GM23338 (cell line): Measurements from ENCODE around the gene ARHGEF11. TPM values are rescaled to one million over a fixed set of nuclear protein-coding genes. Genes with fewer than 3 reads are reported as not detected.

Experiments used
- ATAC-seq: fragments of 200-7000 bp; cut with Tn5 transposase; 3 replicates; pipeline ENCODE4 v1.9.1; 2020
- DNase-seq: peaks from one replicate; pipeline ENCODE4 v3.0.0-alpha.2; 2015; ENCODE audit warnings: low spot score
- H2AFZ ChIP-seq: fragments of 200-600 bp; sonication (generic); 2 replicates; pipeline ENCODE4 v1.8.0; 2016; ENCODE audit warnings: antibody characterized with exemption, mild to moderate bottlenecking, moderate library complexity
- H3F3A ChIP-seq: fragments of 200-600 bp; sonication (generic); replicated peaks from 2 replicates; pipeline ENCODE4 v1.8.0; 2017; ENCODE audit warnings: antibody characterized with exemption, mixed run types, low read depth
- H3K27ac ChIP-seq: fragments of 200-600 bp; sonication (generic); 2 replicates; pipeline ENCODE4 v1.6.1; 2016; ENCODE audit warnings: low read depth
- H3K27me3 ChIP-seq: fragments of 200-600 bp; sonication (generic); 2 replicates; pipeline ENCODE4 v1.8.0; 2016; ENCODE audit warnings: mild to moderate bottlenecking, mixed run types, moderate library complexity; ENCODE audit not compliant: insufficient read depth
- H3K36me3 ChIP-seq: fragments of 200-600 bp; sonication (generic); 2 replicates; pipeline ENCODE4 v1.8.0; 2016; ENCODE audit warnings: mild to moderate bottlenecking; ENCODE audit not compliant: insufficient read depth
- H3K4me1 ChIP-seq: fragments of 200-600 bp; sonication (generic); 2 replicates; pipeline ENCODE4 v1.8.0; 2016; ENCODE audit warnings: mild to moderate bottlenecking, moderate library complexity; ENCODE audit not compliant: insufficient read depth
- H3K4me2 ChIP-seq: fragments of 200-600 bp; sonication (generic); 2 replicates; pipeline ENCODE4 v1.7.1; 2017; ENCODE audit warnings: mixed run types
- H3K4me3 ChIP-seq: fragments of 200-600 bp; sonication (generic); 2 replicates; pipeline ENCODE4 v1.6.1; 2016; ENCODE audit warnings: mixed run types
- H3K79me2 ChIP-seq: fragments of 200-600 bp; sonication (generic); replicated peaks from 2 replicates; pipeline ENCODE4 v1.8.0; 2017; ENCODE audit warnings: mild to moderate bottlenecking; ENCODE audit not compliant: insufficient read depth
- H3K9me2 ChIP-seq: fragments of 200-600 bp; sonication (generic); 2 replicates; pipeline ENCODE4 v1.8.0; 2017; ENCODE audit not compliant: insufficient read depth
- H4K20me1 ChIP-seq: fragments of 200-600 bp; sonication (generic); replicated peaks from 2 replicates; pipeline ENCODE4 v1.8.0; 2017; ENCODE audit warnings: mild to moderate bottlenecking; ENCODE audit not compliant: insufficient read depth
- H3K27ac Mint-ChIP-seq: 2 replicates; pipeline ENCODE4 v1.8.0; 2020; ENCODE audit warnings: inconsistent platforms, mild to moderate bottlenecking, moderate library complexity, mixed read lengths
- H3K27me3 Mint-ChIP-seq: 3 replicates; pipeline ENCODE4 v1.8.0; 2022; ENCODE audit warnings: low read depth, mild to moderate bottlenecking, moderate library complexity, mixed read lengths, inconsistent platforms; ENCODE audit not compliant: insufficient read depth, poor library complexity
- H3K36me3 Mint-ChIP-seq: 3 replicates; pipeline ENCODE4 v1.8.0; 2021; ENCODE audit warnings: low read depth, mild to moderate bottlenecking, inconsistent platforms, moderate library complexity, mixed read lengths
- H3K4me1 Mint-ChIP-seq: 3 replicates; pipeline ENCODE4 v1.8.0; 2020; ENCODE audit warnings: mild to moderate bottlenecking, inconsistent platforms, mixed read lengths
- H3K4me3 Mint-ChIP-seq: 3 replicates; pipeline ENCODE4 v1.8.0; 2021; ENCODE audit warnings: moderate library complexity, mild to moderate bottlenecking, inconsistent platforms, mixed read lengths
- H3K9me3 Mint-ChIP-seq: 3 replicates; pipeline ENCODE4 v1.8.0; 2020; ENCODE audit warnings: moderate library complexity, mild to moderate bottlenecking, inconsistent platforms, mixed read lengths
- CREB1 ChIP-seq: fragments of 250-450 bp; sonication (Bioruptor Pico); IDR thresholded peaks from 2 replicates; pipeline ENCODE4 v1.5.0; 2020; ENCODE audit warnings: low read depth, mild to moderate bottlenecking, moderate library complexity
- EZH2 ChIP-seq: fragments of 200-600 bp; sonication (generic); IDR thresholded peaks from one replicate; pipeline ENCODE4 v1.8.0; 2017; ENCODE audit warnings: antibody characterized with exemption, mild to moderate bottlenecking, low read depth; ENCODE audit not compliant: unreplicated experiment
- EZH2phosphoT487 ChIP-seq: fragments of 200-600 bp; sonication (generic); IDR thresholded peaks from one replicate; pipeline ENCODE4 v1.8.1; 2018; ENCODE audit warnings: antibody characterized with exemption; ENCODE audit not compliant: unreplicated experiment
- JUNB ChIP-seq: IDR thresholded peaks from one replicate; pipeline ENCODE4 v1.6.1; 2016; ENCODE audit warnings: antibody characterized with exemption; ENCODE audit not compliant: unreplicated experiment
- NANOG ChIP-seq: IDR thresholded peaks from 2 replicates; pipeline ENCODE4 v1.6.1; 2016; ENCODE audit warnings: antibody characterized with exemption, borderline replicate concordance
- POLR2AphosphoS5 ChIP-seq: IDR thresholded peaks from 2 replicates; pipeline ENCODE4 v1.6.1; 2016; ENCODE audit warnings: antibody characterized with exemption, low read depth
- STAT1 ChIP-seq: IDR thresholded peaks from one replicate; pipeline ENCODE4 v1.6.1; 2016; ENCODE audit warnings: antibody characterized with exemption; ENCODE audit not compliant: unreplicated experiment
- ZNF114 ChIP-seq: fragments of 250-450 bp; sonication (Bioruptor Pico); IDR thresholded peaks from 2 replicates; pipeline ENCODE4 v1.5.0; 2020; ENCODE audit warnings: mild to moderate bottlenecking, moderate library complexity
- ZNF331 ChIP-seq: fragments of 250-450 bp; sonication (Bioruptor Pico); IDR thresholded peaks from 2 replicates; pipeline ENCODE4 v1.5.0; 2020; ENCODE audit warnings: low read depth, mild to moderate bottlenecking, moderate library complexity
- polyA plus RNA-seq: library from polyadenylated mRNA; unstranded; fragments of >200 nt; fragmentation: Nextera tagmentation; extraction: Ambion mirVana; gene quantifications from 2 replicates; pipeline ENCODE4 v1.2.1, GENCODE V29; 2016
- total RNA-seq: library from RNA; depleted of rRNA; stranded (reverse); fragments of >200 nt; shearing (Covaris generic); gene quantifications from 2 replicates; pipeline ENCODE4 v1.2.3, GENCODE V29; 2014
- TF ChIP-seq, protein P1 (sequence below): IDR thresholded peaks from one replicate; pipeline ENCODE4 v1.6.1; 2018; ENCODE audit warnings: antibody characterized with exemption; ENCODE audit not compliant: unreplicated experiment
- TF ChIP-seq, protein P2 (sequence below): IDR thresholded peaks from 2 replicates; pipeline ENCODE4 v1.6.1; 2016; ENCODE audit warnings: antibody characterized with exemption

The ARHGEF11 gene
- total and polyA plus RNA-seq, 2 experiments from 2014 or later: 12.3 to 33.7 TPM

DNA sequence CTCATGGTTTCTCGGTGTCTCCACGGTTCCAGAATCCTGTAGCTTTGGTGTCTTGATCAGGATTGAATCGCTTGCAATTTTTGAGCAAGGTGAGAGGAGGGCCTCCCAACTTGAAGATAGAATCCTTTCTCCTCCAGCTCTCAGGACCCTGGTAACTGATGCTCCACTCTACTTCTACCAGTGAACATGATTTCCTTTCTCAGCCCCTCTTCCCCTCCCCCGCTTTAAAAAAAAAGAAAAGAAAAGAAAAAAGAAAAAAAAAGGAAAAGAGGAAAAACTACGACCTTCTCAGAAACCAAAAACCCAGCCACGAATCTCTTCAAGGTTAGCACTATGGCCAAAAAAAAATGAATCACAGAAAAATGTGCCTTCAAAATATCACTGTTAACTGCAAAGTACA is 1.2 kb downstream of the ARHGEF11 start:
- Histone ChIP-seq H3K4me3 (peak overlapping the region; percentile 66), H2AFZ (no peak overlapping the region), H3K36me3 (no peaks in the 10 kb centered on the region), H3K9me2 (no peaks in the 10 kb centered on the region), H3K79me2 (peaks cover 59% of the 10 kb centered on the region), H3K4me2 (peak overlapping the region; percentile 75), H4K20me1 (peaks cover 21% of the 10 kb centered on the region; the same call in 1 of the 2 replicates), H3K27ac (no peak overlapping the region), H3K27me3 (no peaks in the 10 kb centered on the region), H3K4me1 (peaks cover 35% of the 10 kb centered on the region), H3F3A (peaks cover 4% of the 10 kb centered on the region; the same call in 1 of the 2 replicates)
- Mint-ChIP-seq H3K4me1 (peaks cover 48% of the 10 kb centered on the region), H3K27ac (peak overlapping the region; percentile 8; the same call in 1 of the 2 replicates), H3K4me3 (peak overlapping the region; percentile 94), H3K27me3 (peaks cover 13% of the 10 kb centered on the region), H3K9me3 (no peaks in the 10 kb centered on the region), H3K36me3 (peaks cover 3% of the 10 kb centered on the region; the same call in 2 of the 3 replicates)
- ATAC-seq (no peak), DNase-seq (peak; percentile 13)
- TF ChIP-seq NANOG (no peak), EZH2phosphoT487 (no peak), EZH2 (no peak), POLR2AphosphoS5 (no peak), ZNF114 (CRISPR knock-in tag) (no peak), STAT1 (no peak), JUNB (no peak), ZNF331 (CRISPR knock-in tag) (no peak)
- TF ChIP-seq, protein P1, sequence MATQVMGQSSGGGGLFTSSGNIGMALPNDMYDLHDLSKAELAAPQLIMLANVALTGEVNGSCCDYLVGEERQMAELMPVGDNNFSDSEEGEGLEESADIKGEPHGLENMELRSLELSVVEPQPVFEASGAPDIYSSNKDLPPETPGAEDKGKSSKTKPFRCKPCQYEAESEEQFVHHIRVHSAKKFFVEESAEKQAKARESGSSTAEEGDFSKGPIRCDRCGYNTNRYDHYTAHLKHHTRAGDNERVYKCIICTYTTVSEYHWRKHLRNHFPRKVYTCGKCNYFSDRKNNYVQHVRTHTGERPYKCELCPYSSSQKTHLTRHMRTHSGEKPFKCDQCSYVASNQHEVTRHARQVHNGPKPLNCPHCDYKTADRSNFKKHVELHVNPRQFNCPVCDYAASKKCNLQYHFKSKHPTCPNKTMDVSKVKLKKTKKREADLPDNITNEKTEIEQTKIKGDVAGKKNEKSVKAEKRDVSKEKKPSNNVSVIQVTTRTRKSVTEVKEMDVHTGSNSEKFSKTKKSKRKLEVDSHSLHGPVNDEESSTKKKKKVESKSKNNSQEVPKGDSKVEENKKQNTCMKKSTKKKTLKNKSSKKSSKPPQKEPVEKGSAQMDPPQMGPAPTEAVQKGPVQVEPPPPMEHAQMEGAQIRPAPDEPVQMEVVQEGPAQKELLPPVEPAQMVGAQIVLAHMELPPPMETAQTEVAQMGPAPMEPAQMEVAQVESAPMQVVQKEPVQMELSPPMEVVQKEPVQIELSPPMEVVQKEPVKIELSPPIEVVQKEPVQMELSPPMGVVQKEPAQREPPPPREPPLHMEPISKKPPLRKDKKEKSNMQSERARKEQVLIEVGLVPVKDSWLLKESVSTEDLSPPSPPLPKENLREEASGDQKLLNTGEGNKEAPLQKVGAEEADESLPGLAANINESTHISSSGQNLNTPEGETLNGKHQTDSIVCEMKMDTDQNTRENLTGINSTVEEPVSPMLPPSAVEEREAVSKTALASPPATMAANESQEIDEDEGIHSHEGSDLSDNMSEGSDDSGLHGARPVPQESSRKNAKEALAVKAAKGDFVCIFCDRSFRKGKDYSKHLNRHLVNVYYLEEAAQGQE: no peak
- TF ChIP-seq, protein P2, sequence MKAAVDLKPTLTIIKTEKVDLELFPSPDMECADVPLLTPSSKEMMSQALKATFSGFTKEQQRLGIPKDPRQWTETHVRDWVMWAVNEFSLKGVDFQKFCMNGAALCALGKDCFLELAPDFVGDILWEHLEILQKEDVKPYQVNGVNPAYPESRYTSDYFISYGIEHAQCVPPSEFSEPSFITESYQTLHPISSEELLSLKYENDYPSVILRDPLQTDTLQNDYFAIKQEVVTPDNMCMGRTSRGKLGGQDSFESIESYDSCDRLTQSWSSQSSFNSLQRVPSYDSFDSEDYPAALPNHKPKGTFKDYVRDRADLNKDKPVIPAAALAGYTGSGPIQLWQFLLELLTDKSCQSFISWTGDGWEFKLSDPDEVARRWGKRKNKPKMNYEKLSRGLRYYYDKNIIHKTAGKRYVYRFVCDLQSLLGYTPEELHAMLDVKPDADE: no peak

DNA sequence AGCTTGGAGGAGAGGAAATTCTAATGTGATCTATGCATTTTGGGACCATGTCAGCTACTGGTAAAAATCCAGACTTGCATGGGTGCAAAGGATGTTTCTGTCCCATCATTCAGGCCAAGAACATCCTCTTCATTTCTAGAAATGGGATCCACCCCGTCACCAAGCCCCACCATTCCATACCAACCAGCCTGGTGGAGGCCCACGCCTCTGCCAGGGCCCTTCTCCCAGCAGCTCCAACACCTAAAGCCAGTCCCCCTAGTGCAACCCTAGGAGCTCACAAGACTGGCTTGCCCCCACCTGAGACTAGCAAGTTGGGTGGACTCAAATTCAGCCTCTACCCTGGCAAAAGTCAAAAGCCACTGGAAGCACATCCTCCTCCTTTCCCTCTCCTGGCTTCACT is 1.9 kb downstream of the ARHGEF11 start:
- Mint-ChIP-seq H3K27me3 (peaks cover 13% of the 10 kb centered on the region), H3K4me1 (peaks cover 50% of the 10 kb centered on the region), H3K36me3 (peaks cover 3% of the 10 kb centered on the region; the same call in 2 of the 3 replicates), H3K27ac (no peak overlapping the region), H3K9me3 (no peaks in the 10 kb centered on the region), H3K4me3 (peak overlapping the region; percentile 94)
- Histone ChIP-seq H3K9me2 (no peaks in the 10 kb centered on the region), H3K4me1 (peaks cover 35% of the 10 kb centered on the region), H3K36me3 (no peaks in the 10 kb centered on the region), H3K27me3 (no peaks in the 10 kb centered on the region), H3K27ac (no peak overlapping the region), H3K4me2 (peak overlapping the region; percentile 75), H3K4me3 (peak overlapping the region; percentile 66), H4K20me1 (peaks cover 25% of the 10 kb centered on the region; the same call in 1 of the 2 replicates), H3F3A (peaks cover 4% of the 10 kb centered on the region; the same call in 1 of the 2 replicates), H3K79me2 (peaks cover 66% of the 10 kb centered on the region), H2AFZ (no peak overlapping the region)
- no peak for TF ChIP-seq EZH2
- no peak for TF ChIP-seq POLR2AphosphoS5
- TF ChIP-seq JUNB: no peak
- no peak for TF ChIP-seq CREB1
- TF ChIP-seq NANOG: no peak
- TF ChIP-seq ZNF114 (CRISPR knock-in tag): no peak
- TF ChIP-seq, protein P2: no peak
- TF ChIP-seq EZH2phosphoT487: no peak
- no peak for TF ChIP-seq ZNF331 (CRISPR knock-in tag)
- DNase-seq (no peak), ATAC-seq (no peak; the same call in 2 of the 3 replicates)
